ENCODE data around the gene SLC2A6.

- TF ChIP-seq CTCF (conservative IDR thresholded peaks at IDR 0.05 in 1 of 2, IDR thresholded peaks at IDR 0.05 in 1 of 2; ENCODE audit: low read depth in 1 of 2, low read length in 2 of 2) (no peak), EZH2 (IDR thresholded peaks at IDR 0.05; ENCODE audit: low read length, missing control alignments) (no peak)
Measured at GRCh38 chr9:133519693-133520092, 40.8 kb upstream of the SLC2A6 start.
